Panc1 (cell line): ENCODE measurements around the gene RAB3IL1. TPM values are rescaled to one million over a fixed set of nuclear protein-coding genes. Genes with fewer than 3 reads are reported as not detected.
"Not testable (repeated sequence)": the region's sequence is repeated elsewhere in the genome, so short reads cannot be mapped to it uniquely, and the experiment has no call there.

ENCODE experiments used
- ATAC-seq: fragments of 200-7000 bp; cut with Tn5 transposase; 2 replicates; pipeline ENCODE4 v1.9.1; 2020; ENCODE audit warnings: mild to moderate bottlenecking, moderate library complexity
- BruUV-seq: library from RNA; stranded (reverse); fragments of 400-500 nt; replicated peaks from 2 replicates; lab custom pipeline; 2021; lab: Mats Ljungman, UMichigan
- CTCF ChIA-PET: fragments of 300-600 bp; sonication (Branson Sonifier 250); formaldehyde crosslinking; loops from one replicate; lab custom pipeline; 2022; ENCODE audit warnings: antibody characterized with exemption; lab: Charles Lee
- POLR2A ChIA-PET: fragments of 300-600 bp; sonication (Branson Sonifier 250); formaldehyde crosslinking; loops from one replicate; lab custom pipeline; 2022; ENCODE audit warnings: antibody characterized with exemption; lab: Charles Lee
- DNase-seq: peaks from one replicate; pipeline ENCODE4 v3.0.0-alpha.2; 2010; ENCODE audit warnings: low read depth, low spot score
- H3K27ac ChIP-seq: 2 replicates; pipeline ENCODE4 v1.5.1; 2011; ENCODE audit warnings: mild to moderate bottlenecking, low read length, inconsistent platforms
- H3K27me3 ChIP-seq: fragments of 200-500 bp; sonication (Bioruptor generic); 2 replicates; pipeline ENCODE4 v1.6.0; 2014; ENCODE audit warnings: low read length, inconsistent platforms; ENCODE audit not compliant: control insufficient read depth, insufficient read depth
- H3K36me3 ChIP-seq: fragments of 200-500 bp; sonication (Bioruptor generic); 2 replicates; pipeline ENCODE4 v1.5.1; 2014; ENCODE audit warnings: inconsistent platforms, mild to moderate bottlenecking, low read length, moderate library complexity; ENCODE audit not compliant: control insufficient read depth, insufficient read depth
- H3K4me1 ChIP-seq: 2 replicates; pipeline ENCODE4 v1.5.1; 2011; ENCODE audit warnings: inconsistent platforms, mild to moderate bottlenecking, low read length, moderate library complexity; ENCODE audit not compliant: control insufficient read depth, insufficient read depth
- H3K4me3 ChIP-seq, 2 experiments: 2 replicates each; pipeline ENCODE4 v1.5.1; 2011 to 2012; ENCODE audit warnings: low read depth in 2 of 2, low read length in 2 of 2, mild to moderate bottlenecking in 2 of 2, inconsistent platforms in 1 of 2, moderate library complexity in 1 of 2
- H3K9me3 ChIP-seq: fragments of 200-500 bp; sonication (Bioruptor generic); 2 replicates; pipeline ENCODE4 v1.5.1; 2014; ENCODE audit warnings: low read depth, mild to moderate bottlenecking, inconsistent platforms, low read length, moderate library complexity; ENCODE audit not compliant: control insufficient read depth, insufficient read depth
- POLR2AphosphoS5 ChIP-seq: IDR thresholded peaks from 2 replicates; pipeline ENCODE4 v1.6.1; 2012; ENCODE audit warnings: mild to moderate bottlenecking, low read depth, low read length, moderate library complexity
- SIN3A ChIP-seq: IDR thresholded peaks from 2 replicates; pipeline ENCODE4 v1.6.1; 2012; ENCODE audit warnings: low read depth, mild to moderate bottlenecking, low read length, moderate library complexity, borderline replicate concordance; ENCODE audit not compliant: insufficient read depth
- TCF7L2 ChIP-seq: IDR thresholded peaks from 2 replicates; pipeline ENCODE4 v1.6.1; 2011; ENCODE audit warnings: mild to moderate bottlenecking, low read depth, low read length, inconsistent platforms
- in situ Hi-C: cut with HindIII; loops from 2 replicates; pipeline ENCODE4 v1.10.0; 2016; ENCODE audit warnings: low sequenced_read_pairs, low pct_unique_long_range_greater_than_20kb
- intact Hi-C: fragments of 100-400 bp; cut with micrococcal nuclease; formaldehyde crosslinking; loops from one replicate; pipeline ENCODE4 v1.10.0; 2022; ENCODE audit not compliant: unreplicated experiment
- total RNA-seq: library from RNA; stranded (reverse); gene quantifications from one replicate; pipeline ENCODE4 v1.2.1, GENCODE V29; 2021; ENCODE audit not compliant: unreplicated experiment
- TF ChIP-seq, protein P1 (sequence below): fragments of 450-650 bp; IDR thresholded peaks from 2 replicates; pipeline ENCODE4 v1.5.1; 2017; ENCODE audit warnings: mild to moderate bottlenecking
- TF ChIP-seq, protein P2 (sequence below), 2 experiments: IDR thresholded peaks; 2 replicates each; pipeline ENCODE4 v1.6.1; 2011 to 2012; ENCODE audit warnings: low read depth in 2 of 2, control low read depth in 1 of 2, low read length in 1 of 2, mild to moderate bottlenecking in 1 of 2, moderate library complexity in 1 of 2; ENCODE audit not compliant: insufficient read depth in 1 of 2

RAB3IL1 gene
- total RNA-seq, 1 experiment from 2014 or later = 8.9 TPM

DNA sequence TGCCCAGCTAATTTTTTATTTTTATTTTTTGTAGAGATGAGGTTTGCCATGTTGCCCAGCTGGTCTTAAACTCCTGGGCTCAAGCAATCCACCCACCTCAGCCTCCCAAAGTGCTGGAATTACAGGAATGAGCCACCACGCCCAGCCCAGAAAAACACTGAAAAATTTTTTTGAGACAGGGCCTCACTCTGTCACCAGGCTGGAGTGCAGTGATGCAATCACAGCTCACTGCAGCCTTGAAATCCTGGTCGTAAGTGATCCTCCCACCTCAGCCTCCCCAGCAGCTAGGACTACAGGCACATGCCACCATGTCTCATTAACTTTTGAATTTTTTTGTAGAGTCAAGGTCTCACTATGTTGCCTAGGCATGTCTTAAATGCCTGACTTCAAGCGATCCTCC, 35.1 kb downstream of the RAB3IL1 start:
- in situ Hi-C loops, ATAC-seq, H3K27ac ChIP-seq, H3K4me1 ChIP-seq, H3K36me3 ChIP-seq, BruUV-seq, H3K9me3 ChIP-seq, intact Hi-C loops, H3K27me3 ChIP-seq, H3K4me3 ChIP-seq, POLR2A ChIA-PET, DNase-seq: not testable (repeated sequence)
- CTCF ChIA-PET = interaction anchor here (0.6 kb wide), 1 partner anchor 226 kb away, joined by 11 read pairs; no protein-coding TSS in a partner anchor

DNA sequence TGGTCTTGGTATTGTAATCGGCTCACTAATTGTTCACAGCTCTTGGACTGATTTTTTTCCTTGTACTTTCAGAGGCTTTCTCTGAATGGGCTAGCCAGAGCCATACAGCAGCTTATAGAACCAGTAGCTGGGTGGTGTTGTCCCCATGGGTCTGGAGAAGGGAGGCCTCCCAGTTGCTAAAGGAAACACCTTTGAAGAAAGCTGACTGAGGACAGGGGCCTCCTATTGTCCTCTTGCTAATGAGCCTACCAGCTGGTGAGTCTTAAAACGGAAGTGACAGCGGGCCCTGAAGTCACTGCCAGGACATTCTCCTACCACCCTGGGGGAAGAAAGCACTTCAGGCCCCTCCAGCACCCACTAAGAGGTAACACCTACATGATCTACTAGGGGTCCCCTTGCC, 36.0 kb downstream of the RAB3IL1 start:
- Histone ChIP-seq H3K27me3 (no peaks in the 10 kb centered on the region), H3K4me3 (no peak overlapping the region), H3K4me1 (no peaks in the 10 kb centered on the region), H3K9me3 (no peaks in the 10 kb centered on the region), H3K36me3 (no peaks in the 10 kb centered on the region), H3K27ac (no peak overlapping the region)
- CTCF ChIA-PET = no interaction called here
- ATAC-seq (no peak), DNase-seq (no peak)
- POLR2A ChIA-PET = interaction anchor here (0.5 to 0.6 kb wide), 2 partner anchors 50 to 223 kb away, joined by 3 read pairs; no protein-coding TSS in a partner anchor
- intact Hi-C loops (no loop called here), in situ Hi-C loops (no loop called here)
- BruUV-seq = no TSS peak
- TF ChIP-seq TCF7L2 (no peak), POLR2AphosphoS5 (no peak), SIN3A (no peak)
- TF ChIP-seq, protein P1, sequence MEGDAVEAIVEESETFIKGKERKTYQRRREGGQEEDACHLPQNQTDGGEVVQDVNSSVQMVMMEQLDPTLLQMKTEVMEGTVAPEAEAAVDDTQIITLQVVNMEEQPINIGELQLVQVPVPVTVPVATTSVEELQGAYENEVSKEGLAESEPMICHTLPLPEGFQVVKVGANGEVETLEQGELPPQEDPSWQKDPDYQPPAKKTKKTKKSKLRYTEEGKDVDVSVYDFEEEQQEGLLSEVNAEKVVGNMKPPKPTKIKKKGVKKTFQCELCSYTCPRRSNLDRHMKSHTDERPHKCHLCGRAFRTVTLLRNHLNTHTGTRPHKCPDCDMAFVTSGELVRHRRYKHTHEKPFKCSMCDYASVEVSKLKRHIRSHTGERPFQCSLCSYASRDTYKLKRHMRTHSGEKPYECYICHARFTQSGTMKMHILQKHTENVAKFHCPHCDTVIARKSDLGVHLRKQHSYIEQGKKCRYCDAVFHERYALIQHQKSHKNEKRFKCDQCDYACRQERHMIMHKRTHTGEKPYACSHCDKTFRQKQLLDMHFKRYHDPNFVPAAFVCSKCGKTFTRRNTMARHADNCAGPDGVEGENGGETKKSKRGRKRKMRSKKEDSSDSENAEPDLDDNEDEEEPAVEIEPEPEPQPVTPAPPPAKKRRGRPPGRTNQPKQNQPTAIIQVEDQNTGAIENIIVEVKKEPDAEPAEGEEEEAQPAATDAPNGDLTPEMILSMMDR = no peak
- TF ChIP-seq, protein P2, sequence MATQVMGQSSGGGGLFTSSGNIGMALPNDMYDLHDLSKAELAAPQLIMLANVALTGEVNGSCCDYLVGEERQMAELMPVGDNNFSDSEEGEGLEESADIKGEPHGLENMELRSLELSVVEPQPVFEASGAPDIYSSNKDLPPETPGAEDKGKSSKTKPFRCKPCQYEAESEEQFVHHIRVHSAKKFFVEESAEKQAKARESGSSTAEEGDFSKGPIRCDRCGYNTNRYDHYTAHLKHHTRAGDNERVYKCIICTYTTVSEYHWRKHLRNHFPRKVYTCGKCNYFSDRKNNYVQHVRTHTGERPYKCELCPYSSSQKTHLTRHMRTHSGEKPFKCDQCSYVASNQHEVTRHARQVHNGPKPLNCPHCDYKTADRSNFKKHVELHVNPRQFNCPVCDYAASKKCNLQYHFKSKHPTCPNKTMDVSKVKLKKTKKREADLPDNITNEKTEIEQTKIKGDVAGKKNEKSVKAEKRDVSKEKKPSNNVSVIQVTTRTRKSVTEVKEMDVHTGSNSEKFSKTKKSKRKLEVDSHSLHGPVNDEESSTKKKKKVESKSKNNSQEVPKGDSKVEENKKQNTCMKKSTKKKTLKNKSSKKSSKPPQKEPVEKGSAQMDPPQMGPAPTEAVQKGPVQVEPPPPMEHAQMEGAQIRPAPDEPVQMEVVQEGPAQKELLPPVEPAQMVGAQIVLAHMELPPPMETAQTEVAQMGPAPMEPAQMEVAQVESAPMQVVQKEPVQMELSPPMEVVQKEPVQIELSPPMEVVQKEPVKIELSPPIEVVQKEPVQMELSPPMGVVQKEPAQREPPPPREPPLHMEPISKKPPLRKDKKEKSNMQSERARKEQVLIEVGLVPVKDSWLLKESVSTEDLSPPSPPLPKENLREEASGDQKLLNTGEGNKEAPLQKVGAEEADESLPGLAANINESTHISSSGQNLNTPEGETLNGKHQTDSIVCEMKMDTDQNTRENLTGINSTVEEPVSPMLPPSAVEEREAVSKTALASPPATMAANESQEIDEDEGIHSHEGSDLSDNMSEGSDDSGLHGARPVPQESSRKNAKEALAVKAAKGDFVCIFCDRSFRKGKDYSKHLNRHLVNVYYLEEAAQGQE (IDR thresholded peaks at IDR 0.05; ENCODE audit: insufficient read depth in 1 of 2, low read depth in 2 of 2, low read length in 1 of 2) = no peak

DNA sequence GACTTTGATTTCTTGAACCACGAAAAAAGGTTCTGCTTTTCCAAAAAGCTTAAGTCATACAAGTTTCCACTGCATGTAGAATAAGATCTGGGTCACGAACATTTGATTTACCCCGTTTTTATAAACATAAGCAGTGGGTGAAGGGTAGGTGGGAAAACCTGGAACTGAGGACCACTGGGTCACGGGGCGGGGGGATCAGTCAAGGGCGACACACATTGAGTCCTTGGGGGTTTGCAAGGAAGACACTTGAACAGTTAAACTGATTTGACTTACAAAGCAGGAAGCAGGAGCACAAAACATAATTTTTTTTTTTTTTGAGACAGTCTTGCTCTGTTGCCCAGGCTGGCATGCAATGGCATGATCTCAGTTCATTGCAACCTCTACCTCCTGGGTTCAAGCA, 36.9 kb downstream of the RAB3IL1 start:
- H3K27me3 ChIP-seq = no peaks in the 10 kb centered on the region
- BruUV-seq = no TSS peak
- no peak overlapping the region for H3K4me3 ChIP-seq
- intact Hi-C loops = no loop called here
- ChIA-PET CTCF (no interaction called here), POLR2A (interaction anchor here (0.6 kb wide), 1 partner anchor 223 kb away, joined by 3 read pairs; no protein-coding TSS in a partner anchor)
- in situ Hi-C loops = no loop called here
- H3K4me1 ChIP-seq = no peaks in the 10 kb centered on the region
- no peak for ATAC-seq
- H3K36me3 ChIP-seq = no peaks in the 10 kb centered on the region
- no peaks in the 10 kb centered on the region for H3K9me3 ChIP-seq
- TF ChIP-seq SIN3A (no peak), POLR2AphosphoS5 (no peak)
- TF ChIP-seq, protein P1 = no peak
- TF ChIP-seq, protein P2 (IDR thresholded peaks at IDR 0.05; ENCODE audit: insufficient read depth in 1 of 2, low read depth in 2 of 2, low read length in 1 of 2) = no peak
- DNase-seq = no peak
- H3K27ac ChIP-seq = no peak overlapping the region
